HG03280 (cell line): ENCODE results near the gene VAMP8.
A peak's percentile ranks its signal among the peaks of the same experiment; 100 is the strongest.
"Not testable (repeated sequence)": the region's sequence is repeated elsewhere in the genome, so short reads cannot be mapped to it uniquely, and the experiment has no call there.

ENCODE experiments used
- ATAC-seq: cut with Tn5 transposase; IDR thresholded peaks from one replicate; pipeline ENCODE4 v1.9.1; 2021; ENCODE audit warnings: mild to moderate bottlenecking, moderate library complexity; ENCODE audit not compliant: unreplicated experiment

The VAMP8 gene

GRCh38 chr2:85597241-85597640 is 19.9 kb downstream of the VAMP8 start:
- no peak for ATAC-seq

DNA sequence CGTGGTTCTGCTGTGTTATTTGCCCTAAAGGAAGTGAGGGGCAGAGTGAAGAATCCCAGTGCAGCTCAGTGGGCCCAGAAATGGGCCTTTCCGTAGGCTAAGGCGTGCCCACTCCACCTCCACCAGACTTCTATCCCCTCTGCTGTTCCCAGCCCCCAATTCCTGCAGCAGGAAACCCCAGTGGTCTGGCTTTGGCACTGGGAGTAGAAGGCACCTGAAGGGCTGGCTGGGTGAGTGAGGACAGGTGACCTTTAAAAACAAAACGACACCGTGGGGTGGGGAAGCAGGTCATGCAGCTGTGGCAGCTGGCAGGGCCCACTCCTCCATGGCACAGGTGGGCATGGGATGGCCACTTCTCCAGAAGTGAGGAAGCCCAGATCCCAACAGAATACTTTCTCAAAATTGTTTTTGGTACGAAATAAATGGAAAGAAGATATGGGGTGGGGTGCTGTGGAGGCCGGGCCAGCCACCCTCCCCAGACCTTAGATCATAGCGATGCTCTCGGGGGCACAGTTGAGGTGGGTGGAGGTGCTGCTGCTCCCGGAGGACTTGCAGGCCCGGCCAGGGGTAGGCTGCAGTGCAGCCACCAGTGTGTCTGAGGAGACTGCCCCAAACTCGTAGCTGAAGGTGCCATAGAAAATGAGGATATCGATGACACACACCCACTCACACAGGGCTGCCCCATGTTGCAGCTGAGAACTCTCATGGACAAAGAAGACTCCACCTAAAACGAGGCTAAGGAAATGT is 21.4 kb downstream of the VAMP8 start:
- no peak for ATAC-seq

DNA sequence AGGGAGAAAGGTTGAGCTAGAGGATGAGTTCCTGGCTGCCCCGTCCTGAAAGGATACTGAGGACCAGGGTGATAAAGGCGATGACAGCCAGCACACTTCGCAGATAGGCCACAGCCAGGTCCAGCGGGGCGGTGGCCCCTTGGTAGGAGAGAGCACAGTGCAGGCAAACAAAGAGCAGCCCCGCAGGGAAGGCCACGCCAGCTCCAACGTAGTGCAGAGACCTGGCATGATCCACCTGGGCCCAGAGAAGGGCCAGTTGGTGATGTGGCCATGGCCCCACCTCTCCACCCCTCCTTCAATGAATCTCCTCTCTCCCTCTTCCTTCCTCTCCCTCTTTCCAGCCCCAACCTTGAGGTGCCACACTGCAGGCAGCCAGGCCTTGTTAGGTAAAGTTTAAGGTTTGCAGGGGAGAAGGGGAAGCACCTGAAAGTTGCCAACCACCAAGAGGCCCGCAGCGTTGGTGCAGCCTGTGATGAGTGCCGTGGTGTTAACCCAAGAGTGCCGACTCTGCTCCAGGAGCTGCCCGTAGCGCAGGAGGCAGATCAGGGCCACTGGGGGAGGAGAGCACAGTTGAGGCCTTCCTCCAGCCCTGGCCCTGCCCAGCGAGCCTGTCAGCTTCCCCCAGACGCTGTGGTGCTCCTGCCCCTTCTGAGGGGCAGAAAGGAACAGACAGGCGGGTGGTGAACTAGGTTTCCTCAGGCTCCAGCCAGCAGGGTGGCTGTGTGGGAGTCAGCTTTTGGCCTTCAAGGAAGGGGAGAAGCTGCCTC is 22.3 kb downstream of the VAMP8 start:
- ATAC-seq: no peak

- no peak for ATAC-seq
Measured at GRCh38 chr2:85600235-85600575, 22.8 kb downstream of the VAMP8 start.

GRCh38 chr2:85600951-85601770 is 23.8 kb downstream of the VAMP8 start:
- no peak for ATAC-seq

DNA sequence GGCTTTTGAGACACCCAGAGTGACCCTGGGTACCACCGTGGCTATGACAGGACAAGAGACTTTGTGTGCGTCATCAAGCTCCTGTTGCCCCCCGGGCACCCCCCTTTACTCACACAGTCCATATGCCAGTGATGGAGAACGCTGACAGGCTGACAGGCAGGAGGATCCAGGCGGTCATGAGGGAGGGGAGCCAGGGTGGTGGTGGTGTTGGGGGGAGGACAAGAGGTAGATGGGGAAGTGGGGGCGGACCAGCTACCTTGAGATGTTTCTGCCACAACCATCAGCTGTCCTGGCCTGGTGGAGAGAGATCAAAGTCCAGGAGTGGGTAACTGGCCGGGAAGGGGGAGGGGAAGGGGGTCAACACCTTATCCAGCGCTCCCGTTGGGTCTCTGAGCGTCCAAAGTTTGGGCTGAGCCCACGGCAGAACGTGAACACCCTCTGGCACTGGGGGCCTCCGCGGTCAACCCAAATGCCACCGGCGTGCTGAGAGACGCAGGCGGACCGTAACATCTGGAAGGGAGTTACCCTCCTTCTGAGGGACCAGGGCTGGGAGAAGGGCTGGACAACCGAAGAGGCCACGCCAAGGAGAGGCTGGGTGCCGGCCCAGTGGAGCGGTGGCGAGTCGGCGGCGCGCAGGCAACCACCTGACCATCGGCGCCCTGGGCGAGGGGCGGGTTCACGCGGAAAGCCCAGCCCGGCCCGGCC is 24.5 kb downstream of the VAMP8 start:
- peak; percentile 26 for ATAC-seq

- ATAC-seq: peak; percentile 94
Measured at GRCh38 chr2:85602476-85603234, 25.3 kb downstream of the VAMP8 start, which contains the start of gene TMEM150A. TSS of gene TMEM150A (minus strand) at chr2:85602698. CDS start at chr2:85601948, 750 bp downstream.

GRCh38 chr2:85604133-85604444 is 26.7 kb downstream of the VAMP8 start:
- ATAC-seq: not testable (repeated sequence)

DNA sequence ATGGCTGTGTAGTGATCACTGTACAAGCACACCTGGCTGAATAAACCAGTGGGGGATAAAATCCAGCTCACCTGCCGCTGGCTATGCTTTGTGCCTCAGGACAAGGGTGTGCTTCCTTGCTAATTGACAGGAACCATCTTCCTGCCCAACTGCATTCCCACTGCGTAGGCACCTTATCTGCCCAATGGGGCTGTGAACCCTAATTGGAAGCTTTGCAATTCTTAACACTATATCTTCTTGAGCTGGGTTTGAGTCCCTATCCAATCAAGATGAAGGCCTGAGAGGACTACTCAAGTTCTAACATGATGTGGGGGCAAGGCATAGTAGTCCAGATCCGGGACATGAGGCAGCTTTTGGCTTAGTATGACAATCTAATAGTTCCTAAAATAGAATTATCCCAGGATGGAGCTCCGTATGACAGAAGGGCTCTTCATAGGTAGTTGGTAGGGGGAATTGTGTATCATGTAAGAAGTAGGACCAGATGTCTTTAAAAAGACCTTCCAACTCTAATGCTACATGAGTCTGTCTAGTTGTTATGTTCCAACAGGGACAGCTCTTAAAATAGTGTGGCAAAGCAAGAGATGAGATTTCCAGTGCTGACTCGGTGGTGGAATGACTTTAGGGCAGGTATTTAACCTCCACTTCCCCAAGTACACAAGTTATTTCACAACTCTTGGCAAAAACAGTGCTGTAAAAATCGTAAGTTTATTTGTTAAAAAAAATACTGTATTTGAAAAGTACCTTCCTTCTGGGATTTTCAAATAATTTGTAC is 27.4 kb downstream of the VAMP8 start:
- ATAC-seq: no peak

DNA sequence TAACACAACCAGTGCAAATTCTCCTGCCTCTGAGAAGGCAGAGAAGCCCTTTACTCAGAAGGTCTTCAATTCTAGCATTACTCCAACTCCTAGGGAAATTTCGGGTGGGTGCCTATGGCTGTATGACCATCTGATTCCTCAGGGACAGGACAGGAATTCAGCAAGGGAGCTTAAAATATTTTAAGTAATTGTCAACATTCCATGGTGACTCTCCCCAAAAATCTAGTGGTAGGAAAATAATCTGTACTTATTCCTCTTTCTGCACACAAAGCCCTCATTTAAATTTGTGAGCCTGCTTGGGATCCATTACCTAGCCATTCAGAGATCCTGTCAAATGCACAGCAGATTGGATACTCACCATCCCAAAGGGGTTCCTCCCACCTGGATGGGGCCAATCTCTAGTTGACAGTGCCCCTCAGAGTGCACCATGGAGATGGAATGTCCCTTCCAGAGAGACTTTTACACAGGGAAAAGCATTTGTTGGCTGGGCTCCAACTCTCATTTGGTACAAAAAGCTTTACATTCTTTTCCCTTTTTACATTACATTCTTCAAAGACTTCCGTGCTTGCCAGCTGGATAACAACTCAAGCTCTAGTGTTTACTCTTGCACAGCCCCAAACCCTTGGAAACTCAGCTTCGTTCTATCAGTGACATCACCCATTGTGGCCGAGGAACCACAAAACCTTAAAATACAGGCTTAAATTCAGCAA is 28.2 kb downstream of the VAMP8 start:
- ATAC-seq: no peak

DNA sequence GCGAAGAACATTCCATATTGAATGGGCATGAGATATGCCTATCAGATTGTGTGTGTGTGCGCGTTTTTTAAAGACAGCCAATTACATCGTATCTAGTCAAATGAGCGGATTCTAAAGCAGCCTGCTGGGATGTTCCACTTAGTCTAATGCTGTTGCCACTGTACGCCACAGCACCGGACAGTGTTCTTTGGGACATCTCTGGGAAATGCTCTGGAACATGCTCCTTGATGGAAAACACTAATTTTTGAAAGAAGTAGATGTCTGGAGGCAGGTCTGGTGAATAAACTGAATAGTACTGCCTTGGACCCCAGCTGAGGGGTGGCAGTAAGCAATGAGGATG is 28.7 kb downstream of the VAMP8 start:
- no peak for ATAC-seq

DNA sequence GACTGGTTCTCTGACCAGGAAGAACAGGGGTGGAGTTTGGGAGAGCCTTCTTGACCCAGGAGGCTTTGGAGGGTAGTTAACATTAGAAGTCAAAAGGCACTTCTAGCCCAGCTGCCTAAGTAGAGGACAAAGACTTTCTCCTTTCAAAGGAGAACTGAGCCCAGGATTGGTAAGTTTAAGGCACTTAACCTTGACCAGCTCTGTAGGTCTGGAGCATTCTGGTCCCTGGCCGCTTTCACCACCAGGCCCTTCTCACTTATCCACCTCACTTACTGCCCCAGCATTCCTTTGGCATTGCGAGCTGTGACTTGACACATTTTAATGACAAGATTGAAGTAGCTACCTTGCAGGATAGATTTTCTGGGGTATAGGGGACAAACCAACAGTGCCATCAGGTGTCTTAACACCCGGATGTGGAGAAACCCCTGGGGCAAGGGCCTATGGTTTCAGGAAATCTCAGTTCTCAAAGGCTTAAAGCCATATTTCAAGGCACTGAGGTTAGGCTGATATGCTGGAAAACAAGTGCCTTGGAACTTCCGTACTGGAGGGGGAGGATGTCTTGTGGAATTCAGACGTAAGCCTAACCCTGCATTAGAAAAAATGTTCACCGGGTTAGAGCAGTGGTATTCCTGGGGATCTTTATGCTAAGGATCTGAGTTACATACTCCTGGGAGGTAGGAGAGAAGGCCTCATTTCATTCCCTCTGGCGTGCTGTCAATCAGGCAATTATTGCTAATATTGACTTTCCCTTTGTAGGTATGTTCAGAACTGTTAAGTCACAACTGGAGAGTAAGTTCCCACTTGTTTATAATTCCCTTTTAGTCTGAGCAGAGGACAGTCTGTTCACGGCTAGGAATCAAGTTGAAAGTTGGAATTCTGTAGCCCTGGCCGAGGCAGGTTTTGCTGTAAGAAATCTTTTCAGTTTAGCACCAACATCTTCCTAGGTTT is 30.2 kb downstream of the VAMP8 start:
- no peak for ATAC-seq

DNA sequence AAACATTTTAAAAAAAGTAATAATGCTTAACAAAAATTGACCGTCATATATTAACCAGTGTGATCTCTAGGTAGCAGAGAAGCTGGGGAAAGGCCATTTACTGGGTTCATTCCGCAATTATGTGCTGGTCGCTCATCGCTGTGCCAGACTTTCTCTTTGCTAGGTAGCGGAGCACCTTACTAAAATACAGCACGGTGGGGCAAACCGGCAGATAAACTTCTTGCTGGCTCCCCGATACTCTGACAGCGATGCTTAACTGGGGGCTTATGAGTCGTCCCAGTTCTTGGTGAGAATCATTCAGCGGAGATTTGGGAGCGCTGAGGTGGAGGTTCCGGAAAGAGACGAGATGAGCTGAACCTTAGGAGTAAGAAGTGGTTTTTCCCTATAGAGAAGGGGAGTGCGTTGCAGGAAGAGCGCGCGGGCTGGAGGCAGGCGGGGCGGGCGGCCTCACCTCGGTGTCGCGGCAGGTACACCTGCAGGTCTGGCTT is 33.9 kb downstream of the VAMP8 start:
- no peak for ATAC-seq

GRCh38 chr2:85611705-85612587 is 34.6 kb downstream of the VAMP8 start, which contains the start of gene C2orf68:
TSS of gene C2orf68 (minus strand) at chr2:85612066. CDS start at chr2:85611984, 82 bp downstream.
- ATAC-seq: peak; percentile 75

- no peak for ATAC-seq
Measured at GRCh38 chr2:85613717-85614515, 36.5 kb downstream of the VAMP8 start.

DNA sequence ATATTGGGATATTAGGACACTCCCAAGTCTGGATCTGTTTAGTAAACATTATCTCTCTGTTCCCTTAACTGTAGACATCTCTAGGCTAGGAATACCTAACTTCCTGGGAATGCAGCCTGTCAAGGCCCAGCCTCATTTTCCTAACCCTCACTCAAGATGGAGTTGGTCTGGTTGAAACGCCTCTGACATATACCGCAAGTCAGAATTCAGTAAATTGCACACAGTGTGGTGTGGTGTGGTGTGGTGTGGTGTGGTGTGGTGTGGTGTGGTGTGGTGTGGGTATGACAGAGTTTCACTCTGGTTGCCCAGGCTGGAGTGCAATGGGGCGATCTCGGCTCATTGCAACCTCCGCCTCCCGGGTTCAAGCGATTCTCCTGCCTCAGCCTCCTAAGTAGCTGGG is 37.4 kb downstream of the VAMP8 start:
- not testable (repeated sequence) for ATAC-seq
